Lung microvascular endothelial cell (primary cell): ENCODE results near the gene GAS2. TPM values are rescaled to one million over a fixed set of nuclear protein-coding genes. Genes with fewer than 3 reads are reported as not detected.

Experiments
- total RNA-seq: library from RNA; depleted of rRNA; stranded (reverse); fragments of >200 nt; gene quantifications from 2 replicates; pipeline ENCODE4 v1.2.1, GENCODE V29; 2014

Gene GAS2
- total RNA-seq, 1 donor from 2014 or later = 0.60 TPM

Other genes starting within 250 kb of the GAS2 start
- 5.7 and 7.3 TPM in 2 replicates for gene FANCF, start 40.8 kb upstream of the GAS2 start, total RNA-seq
- 10.3 and 10.7 TPM in 2 replicates for gene SVIP, start 163.2 kb downstream of the GAS2 start, total RNA-seq
- not detected in 2 replicates for gene CCDC179, start 193.9 kb downstream of the GAS2 start, total RNA-seq